Keratinocyte (primary cell): ENCODE results near the gene KRTAP25-1.

Experiments
- CTCF ChIP-seq, 3 experiments: IDR thresholded peaks in 1 of 3; conservative IDR thresholded peaks in 1 of 3; optimal IDR thresholded peaks in 1 of 3; 2 replicates in 2 of 3; 3 replicates in 1 of 3; pipeline versions ENCODE3 to v1.5.1; 2011; ENCODE audit warnings: low read length in 3 of 3, mild to moderate bottlenecking in 3 of 3, moderate library complexity in 2 of 3, control low read depth in 1 of 3, inconsistent platforms in 1 of 3; ENCODE audit not compliant: insufficient read depth in 2 of 3; ENCODE audit errors: extremely low read depth in 1 of 3
- EZH2 ChIP-seq: IDR thresholded peaks from one replicate; pipeline ENCODE4 v1.6.1; 2012; ENCODE audit warnings: inconsistent platforms, mild to moderate bottlenecking, low read length, moderate library complexity

DNA sequence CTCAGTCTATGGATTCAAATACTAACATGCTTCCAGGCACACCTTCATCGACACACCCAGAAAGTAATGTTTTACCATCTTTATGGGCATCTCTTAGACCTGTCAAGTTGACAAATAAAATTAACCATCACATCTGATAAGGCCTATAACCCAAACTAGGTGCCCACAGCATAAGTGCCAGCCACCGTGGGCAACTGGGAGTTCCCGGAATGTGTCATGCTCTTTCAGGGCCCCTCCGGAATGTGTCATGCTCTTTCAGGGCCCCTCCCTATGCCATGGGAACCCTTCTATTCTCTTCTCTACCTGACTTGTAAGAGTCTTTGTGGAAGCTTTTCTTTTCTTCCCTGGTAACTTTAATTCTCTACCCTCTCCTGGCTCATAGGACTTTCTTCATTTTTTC is 33.2 kb downstream of the KRTAP25-1 start:
- TF ChIP-seq EZH2: no peak
- no peak for TF ChIP-seq CTCF (optimal IDR thresholded peaks at IDR 0.05 in 1 of 3, IDR thresholded peaks at IDR 0.05 in 1 of 3, conservative IDR thresholded peaks at IDR 0.05 in 1 of 3; ENCODE audit: extremely low read depth in 1 of 3, insufficient read depth in 2 of 3, low read length in 3 of 3)
